ENCODE measurements around the gene EPS15. TPM values are rescaled to one million over a fixed set of nuclear protein-coding genes. Genes with fewer than 3 reads are reported as not detected.

The EPS15 gene
- total RNA-seq, 1 experiment from 2014 or later: 37.1 TPM

GRCh38 chr1:51359879-51360278 is 159.2 kb downstream of the EPS15 start:
- H3K27ac Mint-ChIP-seq: no peak overlapping the region
- no peak for ATAC-seq
- peaks cover 4% of the 10 kb centered on the region for H3K36me3 Mint-ChIP-seq
- DNase-seq (ENCODE audit: low spot score): no peak
- ChIA-PET CTCF (no interaction called here), POLR2A (no interaction called here)
- no peaks in the 10 kb centered on the region for H3K4me1 Mint-ChIP-seq
- no peaks in the 10 kb centered on the region for H3K9me3 Mint-ChIP-seq
- H3K27me3 Mint-ChIP-seq (ENCODE audit: low read depth): no peaks in the 10 kb centered on the region
- TF ChIP-seq ZNF532 (CRISPR knock-in tag; IDR thresholded peaks at IDR 0.05; ENCODE audit: borderline replicate concordance) (no peak), ATF6 (CRISPR knock-in tag; IDR thresholded peaks at IDR 0.05) (no peak), FOXP1 (CRISPR knock-in tag; IDR thresholded peaks at IDR 0.05; ENCODE audit: borderline replicate concordance) (no peak), CTCF (IDR thresholded peaks at IDR 0.05) (no peak), KAT7 (CRISPR knock-in tag; IDR thresholded peaks at IDR 0.05; ENCODE audit: borderline replicate concordance) (no peak), ZNF263 (CRISPR knock-in tag; IDR thresholded peaks at IDR 0.05; ENCODE audit: low read depth) (no peak), FOXK1 (CRISPR knock-in tag; IDR thresholded peaks at IDR 0.05) (no peak), ZMAT4 (CRISPR knock-in tag; IDR thresholded peaks at IDR 0.05) (no peak), HMGA2 (CRISPR knock-in tag; IDR thresholded peaks at IDR 0.05) (no peak), NR3C1 (CRISPR knock-in tag; conservative IDR thresholded peaks at IDR 0.05; ENCODE audit: low read depth) (no peak), SMAD3 (CRISPR knock-in tag; IDR thresholded peaks at IDR 0.05; ENCODE audit: borderline replicate concordance) (no peak), ESRRA (CRISPR knock-in tag; IDR thresholded peaks at IDR 0.05; ENCODE audit: borderline replicate concordance) (no peak), GABPB1 (CRISPR knock-in tag; IDR thresholded peaks at IDR 0.05) (no peak), ATF2 (CRISPR knock-in tag; IDR thresholded peaks at IDR 0.05; ENCODE audit: borderline replicate concordance, low read depth) (no peak), ZNF671 (CRISPR knock-in tag; IDR thresholded peaks at IDR 0.05) (no peak), E2F5 (CRISPR knock-in tag; IDR thresholded peaks at IDR 0.05) (no peak), MXD4 (CRISPR knock-in tag; IDR thresholded peaks at IDR 0.05; ENCODE audit: borderline replicate concordance) (no peak)
- H3K4me3 Mint-ChIP-seq: no peak overlapping the region
